Stimulated activated CD4-positive, alpha-beta T cell treated with anti-CD3 and anti-CD28 coated beads, Interleukin-1b, Interleukin-23, amount 100 ng/mL, for 24 hours (primary cell): ENCODE results near the gene CDC20.

Experiments used
- DNase-seq, 4 experiments: peaks; one replicate each; pipeline ENCODE4 v3.0.0-alpha.2; 2020; ENCODE audit warnings: low read depth in 4 of 4, low spot score in 1 of 4

The CDC20 gene

GRCh38 chr1:43358746-43359693, at the start of gene CDC20:
CDC20 (plus strand) TSS chr1:43358981; CDS start chr1:43359216, 235 bp downstream.
- peak; percentile 95 to 99 (median 98) for DNase-seq

GRCh38 chr1:43309405-43310025, 49.3 kb upstream of the CDC20 start:
- no peak for DNase-seq

- no peak for DNase-seq
Measured at GRCh38 chr1:43311521-43311920, 47.3 kb upstream of the CDC20 start.

DNA sequence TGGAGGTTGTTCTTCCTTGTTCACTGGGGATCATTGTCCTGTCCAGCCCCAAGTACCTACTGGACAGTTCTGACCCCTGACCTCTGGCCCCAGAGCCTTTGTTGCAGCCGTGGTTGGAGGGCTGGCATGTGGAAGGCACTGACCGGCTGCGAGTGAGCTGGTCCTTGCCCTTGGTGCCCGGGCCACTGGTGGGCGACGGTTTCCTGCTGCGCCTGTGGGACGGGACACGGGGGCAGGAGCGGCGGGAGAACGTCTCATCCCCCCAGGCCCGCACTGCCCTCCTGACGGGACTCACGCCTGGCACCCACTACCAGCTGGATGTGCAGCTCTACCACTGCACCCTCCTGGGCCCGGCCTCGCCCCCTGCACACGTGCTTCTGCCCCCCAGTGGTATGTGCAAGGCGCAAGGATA, 46.6 kb upstream of the CDC20 start:
- DNase-seq, result no peak

- DNase-seq, result no peak
Measured at GRCh38 chr1:43312663-43313515, 45.9 kb upstream of the CDC20 start.

DNA sequence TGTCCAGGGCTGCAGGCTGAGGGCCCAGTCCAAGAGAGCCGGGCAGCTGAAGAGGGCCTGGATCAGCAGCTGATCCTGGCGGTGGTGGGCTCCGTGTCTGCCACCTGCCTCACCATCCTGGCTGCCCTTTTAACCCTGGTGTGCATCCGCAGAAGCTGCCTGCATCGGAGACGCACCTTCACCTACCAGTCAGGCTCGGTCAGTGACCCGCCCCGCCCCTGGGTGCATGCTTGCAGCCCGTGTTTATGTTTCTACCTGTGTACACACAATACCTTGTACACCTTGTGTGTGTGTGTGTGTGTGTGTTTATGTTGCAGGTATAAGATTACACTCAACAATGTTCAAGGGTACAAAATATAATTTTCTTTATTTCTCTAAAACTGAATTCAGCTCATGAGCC, 45.0 kb upstream of the CDC20 start:
- DNase-seq, result no peak

DNA sequence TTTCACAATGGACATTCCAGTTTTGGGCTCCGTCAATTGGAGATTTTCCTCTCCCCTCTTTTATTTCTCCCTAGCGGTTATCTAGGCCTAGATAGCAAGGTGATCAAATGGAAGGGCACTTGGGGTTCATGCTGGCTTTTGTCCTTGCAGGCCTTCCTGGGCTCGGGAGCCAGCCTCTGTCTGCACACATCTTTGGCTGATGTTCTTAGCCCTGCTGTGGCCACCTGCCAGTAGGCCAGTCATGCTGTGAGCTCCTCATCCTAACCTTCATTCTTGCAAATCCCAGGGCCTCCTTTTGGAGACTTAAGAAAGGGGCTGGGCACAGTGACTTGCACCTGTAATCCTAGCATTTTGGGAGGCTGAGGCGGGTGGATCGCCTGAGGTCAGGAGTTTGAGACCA, 44.5 kb upstream of the CDC20 start:
- DNase-seq, result no peak

GRCh38 chr1:43315481-43315880, 43.3 kb upstream of the CDC20 start:
- DNase-seq, result no peak

DNA sequence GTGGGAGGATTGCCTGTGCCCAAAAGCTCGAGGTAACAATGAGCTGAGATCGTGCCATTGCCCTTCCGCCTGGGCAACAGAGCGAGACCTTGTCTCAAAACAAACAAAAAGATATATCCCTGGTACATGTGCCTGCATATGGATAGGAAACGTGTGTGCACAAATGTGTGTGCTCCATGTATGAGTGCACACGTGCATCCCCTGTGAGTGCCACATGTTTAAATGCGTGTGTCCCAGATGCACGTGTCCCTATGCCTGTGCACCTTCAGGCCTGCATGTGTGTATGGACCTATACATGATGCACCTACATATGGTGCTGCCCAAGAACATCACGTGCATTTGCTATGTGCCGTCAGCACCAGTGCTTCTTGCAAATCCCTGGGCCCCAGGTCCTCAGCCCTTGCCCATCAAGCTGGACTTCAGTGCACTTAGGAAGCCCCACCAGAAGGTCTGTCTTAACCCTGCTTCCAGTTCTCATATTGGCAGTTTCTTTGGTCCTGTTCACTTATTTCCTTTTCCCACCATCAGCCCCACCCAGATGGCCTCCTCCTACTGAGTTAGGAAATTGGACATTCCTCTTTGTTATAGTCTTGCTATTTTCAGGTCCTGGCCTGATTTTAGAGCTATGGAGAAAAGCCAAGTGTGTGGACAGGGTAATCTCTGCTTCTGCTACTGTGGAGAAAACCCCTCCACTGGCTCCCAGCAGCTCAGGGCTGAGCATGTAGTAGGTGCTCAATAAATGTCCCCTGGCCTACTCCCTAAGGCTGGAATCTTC, 42.6 kb upstream of the CDC20 start:
- DNase-seq, result no peak

DNA sequence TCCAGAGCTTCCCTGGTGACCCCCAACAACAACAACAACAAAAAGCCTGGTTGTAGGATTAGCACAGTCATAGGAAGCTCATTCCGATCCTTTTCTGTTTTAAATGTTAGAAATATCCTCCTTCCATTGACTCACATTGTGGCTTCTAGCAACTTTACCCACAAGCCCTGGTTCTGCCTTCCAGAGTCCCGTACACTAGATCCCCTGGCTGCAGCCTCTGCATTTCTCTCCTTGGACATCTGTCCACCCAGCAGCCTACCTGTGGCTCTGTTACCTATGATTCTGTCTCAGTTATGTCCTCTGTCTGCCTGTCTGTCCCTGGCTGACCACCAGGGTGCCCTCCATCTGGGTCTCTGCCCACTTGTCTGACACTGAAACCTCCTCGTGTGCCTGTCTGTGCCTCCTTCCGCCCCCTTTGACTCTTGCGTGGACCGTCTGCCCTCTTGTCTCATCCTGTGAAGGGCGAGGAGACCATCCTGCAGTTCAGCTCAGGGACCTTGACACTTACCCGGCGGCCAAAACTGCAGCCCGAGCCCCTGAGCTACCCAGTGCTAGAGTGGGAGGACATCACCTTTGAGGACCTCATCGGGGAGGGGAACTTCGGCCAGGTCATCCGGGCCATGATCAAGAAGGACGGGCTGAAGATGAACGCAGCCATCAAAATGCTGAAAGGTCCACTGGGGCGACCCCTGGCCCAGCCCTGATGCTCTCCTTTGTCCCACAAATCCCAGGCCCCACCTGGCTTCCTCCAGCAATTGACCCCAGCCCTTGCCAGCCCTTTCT, 41.9 kb upstream of the CDC20 start:
- DNase-seq, result no peak

- no peak for DNase-seq
Measured at GRCh38 chr1:43317817-43318471, 40.8 kb upstream of the CDC20 start.

DNA sequence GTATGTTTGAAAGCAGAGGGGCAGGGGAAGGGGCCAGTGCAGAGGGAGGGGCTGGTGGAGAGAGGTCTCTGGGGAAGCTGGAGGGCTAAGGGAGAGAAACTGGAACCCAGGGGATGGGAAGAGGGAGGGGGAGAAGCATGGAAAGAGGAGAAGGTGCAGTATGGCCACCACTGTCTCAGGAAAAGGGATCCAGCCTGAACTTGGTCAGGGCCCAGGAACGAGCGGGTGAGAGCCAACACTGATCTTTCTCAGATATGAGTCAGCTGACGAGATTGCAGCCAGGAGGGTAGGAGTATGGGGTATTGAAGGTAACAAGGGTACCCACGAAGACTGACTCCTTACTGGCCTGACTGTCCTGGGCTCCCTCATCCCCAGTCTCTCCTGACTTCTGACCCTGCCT, 40.0 kb upstream of the CDC20 start:
- no peak for DNase-seq

DNA sequence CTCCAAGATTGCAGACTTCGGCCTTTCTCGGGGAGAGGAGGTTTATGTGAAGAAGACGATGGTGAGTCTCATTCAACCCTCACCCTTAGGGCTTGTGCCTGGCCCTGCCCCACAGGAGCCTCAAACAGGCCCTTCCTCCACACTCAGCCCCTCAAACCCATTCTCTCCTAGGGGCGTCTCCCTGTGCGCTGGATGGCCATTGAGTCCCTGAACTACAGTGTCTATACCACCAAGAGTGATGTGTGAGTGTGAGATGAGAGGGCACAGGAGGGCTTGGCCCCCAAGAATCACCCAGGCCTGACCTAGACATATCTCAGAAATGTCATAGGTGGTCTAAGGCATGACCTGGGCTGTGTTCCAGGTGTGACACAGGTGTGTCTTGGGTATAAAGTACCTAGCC, 39.5 kb upstream of the CDC20 start:
- no peak for DNase-seq

DNA sequence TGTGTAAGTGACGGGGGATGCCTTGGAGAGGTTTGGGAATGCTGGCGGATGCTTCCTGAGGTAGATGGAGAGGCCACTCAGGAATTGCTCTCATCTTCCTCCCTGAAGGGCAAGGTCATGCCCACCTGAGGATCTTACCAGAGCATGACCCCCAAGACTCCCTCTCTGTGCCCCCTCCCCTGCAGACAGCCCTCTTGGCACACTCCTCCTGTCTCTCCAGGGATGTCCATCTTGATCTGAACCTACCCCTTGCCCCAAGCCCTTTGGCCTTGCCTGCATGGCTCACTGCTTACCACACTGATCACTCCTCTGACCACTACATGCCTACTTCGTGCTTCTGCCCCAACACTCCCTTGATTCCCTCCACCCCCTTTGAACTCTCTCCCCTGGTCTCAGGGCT, 39.0 kb upstream of the CDC20 start:
- DNase-seq, result no peak

DNA sequence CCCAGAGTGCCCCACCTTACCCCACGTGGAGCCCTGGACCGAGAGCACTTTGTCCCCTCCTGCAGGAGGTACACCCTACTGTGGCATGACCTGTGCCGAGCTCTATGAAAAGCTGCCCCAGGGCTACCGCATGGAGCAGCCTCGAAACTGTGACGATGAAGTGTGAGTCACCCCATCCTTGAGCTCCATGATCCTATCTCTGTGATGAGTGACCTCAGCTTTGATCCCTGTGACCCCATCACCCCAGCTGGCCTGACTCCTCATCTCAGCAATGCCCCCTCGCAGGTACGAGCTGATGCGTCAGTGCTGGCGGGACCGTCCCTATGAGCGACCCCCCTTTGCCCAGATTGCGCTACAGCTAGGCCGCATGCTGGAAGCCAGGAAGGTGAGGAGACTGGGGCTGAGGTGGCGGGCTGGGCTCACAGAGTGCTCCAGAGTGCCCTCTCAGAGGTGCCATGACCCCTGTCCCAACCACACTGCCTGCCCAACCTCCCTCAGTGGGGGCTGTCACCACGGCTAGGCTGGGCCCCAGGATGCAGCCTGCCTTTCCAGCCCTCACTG, 37.4 kb upstream of the CDC20 start:
- DNase-seq, result no peak

DNA sequence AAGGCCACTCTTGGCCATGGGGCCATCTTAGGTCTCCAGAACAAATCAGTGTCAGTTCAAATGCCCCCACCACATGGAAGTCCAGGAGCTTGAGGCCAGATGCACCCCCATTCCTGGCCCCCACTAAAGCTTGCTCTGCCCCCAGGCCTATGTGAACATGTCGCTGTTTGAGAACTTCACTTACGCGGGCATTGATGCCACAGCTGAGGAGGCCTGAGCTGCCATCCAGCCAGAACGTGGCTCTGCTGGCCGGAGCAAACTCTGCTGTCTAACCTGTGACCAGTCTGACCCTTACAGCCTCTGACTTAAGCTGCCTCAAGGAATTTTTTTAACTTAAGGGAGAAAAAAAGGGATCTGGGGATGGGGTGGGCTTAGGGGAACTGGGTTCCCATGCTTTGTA, 36.3 kb upstream of the CDC20 start:
- no peak for DNase-seq

DNA sequence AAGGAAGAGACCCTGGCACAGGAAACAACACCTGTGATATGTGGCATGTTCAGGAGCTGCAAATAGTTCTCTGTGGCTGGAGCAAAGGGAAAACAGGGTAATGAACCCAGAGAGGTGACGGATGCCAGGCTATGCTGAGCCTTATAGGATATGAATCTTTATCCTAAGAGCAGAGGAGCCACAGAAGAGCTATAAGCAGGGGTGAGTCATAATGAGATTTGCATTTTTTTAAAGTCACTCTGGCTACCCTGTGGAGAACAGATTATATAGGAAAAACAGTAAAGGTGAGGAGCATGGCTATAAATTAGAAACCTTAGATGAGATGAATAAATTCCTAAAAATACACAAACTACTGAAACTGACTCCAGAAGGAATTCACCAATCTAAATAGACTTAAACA, 34.0 kb upstream of the CDC20 start:
- DNase-seq, result no peak

DNA sequence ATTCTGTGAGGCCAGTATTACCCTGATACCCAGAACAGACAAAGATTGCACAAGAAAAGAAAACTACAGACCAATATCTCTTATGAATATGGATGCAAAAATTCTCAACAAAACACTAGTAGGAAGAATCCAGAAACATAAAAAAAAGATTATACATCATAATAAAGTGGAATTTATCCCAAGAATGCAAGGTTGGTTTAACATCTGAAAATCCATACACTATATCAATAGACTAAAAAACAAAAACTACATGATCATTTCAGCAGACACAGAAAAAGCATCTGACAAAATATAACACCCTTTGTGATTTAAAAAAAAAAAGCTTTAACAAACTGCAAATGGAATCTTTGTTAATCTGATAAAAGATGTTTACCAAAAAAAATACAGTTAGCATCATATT, 33.4 kb upstream of the CDC20 start:
- no peak for DNase-seq
